ENCODE measurements around the gene BEND2.

BEND2 gene

DNA sequence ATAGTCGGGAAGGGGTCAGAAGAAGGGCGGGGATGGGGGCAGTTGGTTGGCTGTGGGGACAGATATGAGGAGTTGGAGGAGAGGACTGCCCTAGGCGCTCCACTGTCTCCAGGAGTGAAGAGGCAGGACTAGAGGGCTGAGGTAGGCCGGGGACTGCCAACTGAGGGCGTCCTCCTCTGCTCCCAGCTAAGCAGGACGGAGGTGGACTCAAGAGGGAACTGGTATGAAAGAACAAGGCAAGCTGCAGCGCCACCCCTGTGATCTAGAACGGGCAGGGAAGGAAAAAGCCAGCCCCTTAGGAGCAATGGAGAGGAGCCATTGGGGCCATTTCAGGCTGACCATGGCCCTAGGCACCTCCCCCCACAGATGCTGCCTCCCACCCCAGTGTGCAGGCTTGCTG, 14.0 kb downstream of the BEND2 start:
- TF ChIP-seq, protein P1, sequence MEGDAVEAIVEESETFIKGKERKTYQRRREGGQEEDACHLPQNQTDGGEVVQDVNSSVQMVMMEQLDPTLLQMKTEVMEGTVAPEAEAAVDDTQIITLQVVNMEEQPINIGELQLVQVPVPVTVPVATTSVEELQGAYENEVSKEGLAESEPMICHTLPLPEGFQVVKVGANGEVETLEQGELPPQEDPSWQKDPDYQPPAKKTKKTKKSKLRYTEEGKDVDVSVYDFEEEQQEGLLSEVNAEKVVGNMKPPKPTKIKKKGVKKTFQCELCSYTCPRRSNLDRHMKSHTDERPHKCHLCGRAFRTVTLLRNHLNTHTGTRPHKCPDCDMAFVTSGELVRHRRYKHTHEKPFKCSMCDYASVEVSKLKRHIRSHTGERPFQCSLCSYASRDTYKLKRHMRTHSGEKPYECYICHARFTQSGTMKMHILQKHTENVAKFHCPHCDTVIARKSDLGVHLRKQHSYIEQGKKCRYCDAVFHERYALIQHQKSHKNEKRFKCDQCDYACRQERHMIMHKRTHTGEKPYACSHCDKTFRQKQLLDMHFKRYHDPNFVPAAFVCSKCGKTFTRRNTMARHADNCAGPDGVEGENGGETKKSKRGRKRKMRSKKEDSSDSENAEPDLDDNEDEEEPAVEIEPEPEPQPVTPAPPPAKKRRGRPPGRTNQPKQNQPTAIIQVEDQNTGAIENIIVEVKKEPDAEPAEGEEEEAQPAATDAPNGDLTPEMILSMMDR (conservative IDR thresholded peaks at IDR 0.05; ENCODE audit: low read length), result no peak
- H3K4me3 ChIP-seq (ENCODE audit: low read length), result no peak overlapping the region
- DNase-seq (ENCODE audit: low read depth), result no peak

DNA sequence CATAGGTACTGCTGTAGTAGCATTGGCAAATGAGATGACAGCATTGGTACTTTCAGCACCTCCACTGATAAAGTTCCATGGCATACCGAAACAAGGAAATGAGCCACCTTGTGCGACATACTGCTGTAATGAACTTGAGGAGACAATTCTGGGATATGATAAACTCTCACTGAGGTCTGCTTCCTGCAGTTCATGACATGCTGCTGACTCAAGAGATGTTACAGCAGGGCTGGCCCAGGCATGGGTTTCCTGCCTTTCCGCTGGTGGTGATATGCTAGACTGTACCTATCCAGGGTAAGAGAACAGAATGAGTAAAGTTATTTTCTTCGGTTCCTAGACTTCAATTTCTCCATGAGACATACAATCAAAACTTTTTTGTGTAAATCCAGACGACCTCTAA, 17.1 kb downstream of the BEND2 start:
- no peak for DNase-seq (ENCODE audit: low read depth)
- H3K4me3 ChIP-seq (ENCODE audit: low read length), result no peak overlapping the region
- TF ChIP-seq, protein P1 (conservative IDR thresholded peaks at IDR 0.05; ENCODE audit: low read length), result no peak

DNA sequence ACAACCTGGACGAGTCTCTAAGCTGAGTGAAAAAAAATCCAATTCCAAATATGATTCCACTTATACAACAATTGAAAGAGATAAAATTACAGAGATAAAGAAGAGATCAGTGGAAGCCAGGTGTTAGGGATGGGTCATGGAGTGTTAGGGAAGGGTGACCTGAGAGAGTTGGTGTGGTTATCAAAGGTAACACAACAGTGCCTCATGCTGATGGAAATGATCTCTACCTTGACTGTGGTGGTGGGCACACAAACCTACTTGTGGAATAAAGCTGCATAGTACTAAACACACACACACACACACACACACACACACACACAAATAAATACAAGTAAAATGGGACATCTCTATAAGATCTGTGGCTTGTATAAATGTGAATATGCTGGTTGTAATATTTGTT, 26.0 kb downstream of the BEND2 start:
- TF ChIP-seq, protein P1 (conservative IDR thresholded peaks at IDR 0.05; ENCODE audit: low read length), result no peak
- no peak overlapping the region for H3K4me3 ChIP-seq (ENCODE audit: low read length)
- no peak for DNase-seq (ENCODE audit: low read depth)

DNA sequence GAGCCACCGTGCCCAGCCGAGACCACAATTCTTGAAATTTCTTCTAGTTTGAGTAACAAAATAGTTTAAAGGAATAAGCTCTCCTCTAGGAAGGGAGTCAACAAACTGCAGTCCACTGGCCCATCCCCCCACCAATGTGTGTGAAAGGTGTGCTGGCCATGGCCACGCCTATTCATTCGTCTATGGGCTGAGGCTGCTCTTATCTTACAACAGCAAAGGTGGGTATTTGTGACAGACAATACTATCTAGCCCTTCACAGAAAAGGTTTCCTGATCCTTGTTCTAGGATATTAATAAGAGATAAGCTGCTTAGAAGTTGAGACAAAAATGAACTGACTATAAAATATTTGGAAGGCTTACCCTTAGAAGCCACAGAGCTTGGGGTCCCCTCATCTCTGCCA, 41.2 kb downstream of the BEND2 start:
- H3K4me3 ChIP-seq (ENCODE audit: low read length), result no peak overlapping the region
- TF ChIP-seq, protein P1 (conservative IDR thresholded peaks at IDR 0.05; ENCODE audit: low read length), result no peak
- DNase-seq (ENCODE audit: low read depth), result no peak

DNA sequence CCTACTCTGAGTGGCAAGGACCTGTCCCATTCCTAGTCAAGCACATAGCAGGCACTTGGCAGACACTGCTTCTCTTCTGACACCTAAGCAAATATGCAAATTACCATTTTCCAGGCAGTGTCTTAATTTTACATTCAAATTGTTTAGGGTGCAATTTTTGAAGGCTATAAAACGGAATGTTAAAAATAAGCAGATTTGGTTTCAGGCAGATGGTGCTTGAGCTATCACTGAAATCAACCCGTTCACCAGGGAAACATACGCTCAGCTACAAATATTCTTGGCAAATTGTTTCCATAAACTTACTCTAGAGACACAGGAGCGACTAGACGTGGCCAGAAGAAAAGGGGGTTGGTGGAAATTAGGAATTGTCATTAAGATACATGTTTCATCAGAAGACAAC, 45.7 kb downstream of the BEND2 start:
- H3K4me3 ChIP-seq (ENCODE audit: low read length), result no peak overlapping the region
- no peak for DNase-seq (ENCODE audit: low read depth)
- TF ChIP-seq, protein P1 (conservative IDR thresholded peaks at IDR 0.05; ENCODE audit: low read length), result no peak

DNA sequence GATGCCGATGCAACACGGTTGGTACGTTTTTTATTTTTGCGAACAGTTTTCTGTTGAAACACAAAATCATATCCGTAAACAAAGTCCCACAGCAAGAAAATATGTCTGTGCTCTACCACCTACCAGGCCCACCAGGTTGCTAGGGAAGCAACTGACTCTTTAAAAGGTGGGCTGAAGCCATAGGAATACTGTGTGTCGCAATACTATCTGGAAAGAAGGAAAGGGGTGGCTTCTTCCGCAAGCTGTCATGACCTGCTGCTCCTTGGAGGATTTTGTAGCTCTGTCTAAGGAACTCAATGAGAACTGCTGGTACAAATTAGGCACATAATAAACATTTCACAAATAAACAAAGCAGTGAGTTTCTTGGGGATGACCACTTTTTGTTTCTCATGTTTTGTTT, 46.5 kb downstream of the BEND2 start:
- DNase-seq (ENCODE audit: low read depth), result no peak
- no peak overlapping the region for H3K4me3 ChIP-seq (ENCODE audit: low read length)
- TF ChIP-seq, protein P1 (conservative IDR thresholded peaks at IDR 0.05; ENCODE audit: low read length), result no peak

DNA sequence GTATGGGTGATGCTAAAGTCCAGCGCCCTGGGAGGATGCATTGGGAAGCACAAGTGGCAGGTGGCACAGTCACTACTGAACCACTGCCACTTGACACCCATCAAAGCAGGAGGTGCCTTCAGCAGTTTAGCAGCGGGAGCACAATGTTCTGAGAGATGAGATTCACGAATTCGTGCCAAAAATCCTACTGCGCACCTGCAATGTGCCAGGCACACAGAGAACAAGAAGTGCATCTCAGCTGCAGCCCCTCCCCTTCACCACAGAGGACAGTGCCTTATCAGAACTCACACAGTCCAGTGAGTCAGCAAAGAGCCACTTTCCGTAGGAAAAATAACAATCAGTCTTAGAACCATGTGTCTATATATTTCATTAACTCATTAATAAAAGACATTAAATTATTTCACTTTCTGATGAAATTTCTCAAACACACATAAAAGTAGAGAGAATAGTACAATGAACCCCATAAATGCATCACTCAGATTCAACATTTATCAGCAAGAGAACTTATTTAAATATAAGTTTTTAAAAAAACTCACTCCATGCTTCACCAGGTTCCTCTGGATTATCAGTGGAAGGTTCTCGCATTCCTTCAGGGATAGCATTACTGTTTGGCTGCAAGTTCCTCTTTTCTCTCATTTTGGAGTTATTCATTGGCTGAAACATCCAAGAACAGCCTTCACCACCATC, 47.0 kb downstream of the BEND2 start:
- no peak overlapping the region for H3K4me3 ChIP-seq (ENCODE audit: low read length)
- no peak for DNase-seq (ENCODE audit: low read depth)
- TF ChIP-seq, protein P1 (conservative IDR thresholded peaks at IDR 0.05; ENCODE audit: low read length), result no peak

Measured in AG10803 (cell line).